Keratinocyte (primary cell): Measurements from ENCODE around the gene CALHM4.

Experiments used
- CTCF ChIP-seq, 3 experiments: IDR thresholded peaks in 1 of 3; conservative IDR thresholded peaks in 1 of 3; optimal IDR thresholded peaks in 1 of 3; 2 replicates in 2 of 3; 3 replicates in 1 of 3; pipeline versions ENCODE3 to v1.5.1; 2011; ENCODE audit warnings: low read length in 3 of 3, mild to moderate bottlenecking in 3 of 3, moderate library complexity in 2 of 3, control low read depth in 1 of 3, inconsistent platforms in 1 of 3; ENCODE audit not compliant: insufficient read depth in 2 of 3; ENCODE audit errors: extremely low read depth in 1 of 3
- EZH2 ChIP-seq: IDR thresholded peaks from one replicate; pipeline ENCODE4 v1.6.1; 2012; ENCODE audit warnings: inconsistent platforms, mild to moderate bottlenecking, low read length, moderate library complexity

GRCh38 chr6:116513224-116513875, 40.2 kb upstream of the CALHM4 start:
- TF ChIP-seq CTCF (optimal IDR thresholded peaks at IDR 0.05 in 1 of 3, IDR thresholded peaks at IDR 0.05 in 1 of 3, conservative IDR thresholded peaks at IDR 0.05 in 1 of 3; ENCODE audit: extremely low read depth in 1 of 3, insufficient read depth in 2 of 3, low read length in 3 of 3) = no peak
- TF ChIP-seq EZH2 = no peak
